ENCODE results near the gene CCDC12. TPM values are rescaled to one million over a fixed set of nuclear protein-coding genes. Genes with fewer than 3 reads are reported as not detected.

The CCDC12 gene
- total and polyA plus RNA-seq, 2 of the 13 experiments (the other 11 are each of a cell fraction or from before 2014, with no cell fraction given), result 30.1 to 49.5 TPM

DNA sequence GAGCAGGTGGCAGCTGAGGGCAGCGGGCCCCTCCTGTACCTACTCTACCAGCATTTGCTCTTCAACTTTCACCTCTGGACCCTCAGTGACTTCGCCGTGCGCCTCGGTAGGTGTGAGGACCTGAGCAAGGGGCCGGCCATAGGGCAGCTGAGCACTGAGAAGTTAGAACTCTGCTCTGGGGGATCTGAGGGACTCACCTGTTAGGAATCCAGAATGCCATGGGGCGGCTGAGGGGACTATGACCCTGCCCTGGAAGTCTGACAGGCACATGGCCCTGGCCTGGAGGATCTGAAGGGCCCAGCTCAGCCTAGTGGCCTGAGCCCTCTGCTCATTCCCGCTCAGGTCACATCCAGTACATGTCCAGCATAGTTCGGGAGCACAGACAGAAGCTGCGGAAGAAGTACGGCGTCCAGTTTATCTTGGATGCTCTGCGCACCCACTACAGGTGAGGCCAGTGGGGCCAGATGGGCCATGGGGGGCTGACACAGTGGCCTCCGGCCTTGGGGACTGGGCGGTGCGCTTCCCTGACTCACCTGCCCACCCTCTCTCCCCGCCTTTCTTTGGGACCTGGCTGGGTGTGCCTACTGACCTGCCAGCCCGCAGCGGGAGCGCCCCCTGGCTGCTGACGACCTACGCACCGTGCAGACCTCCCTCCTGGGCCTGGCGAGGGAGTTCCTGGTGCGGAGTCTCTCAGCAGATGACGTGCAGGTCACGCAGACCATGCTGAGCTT lies 21.7 kb upstream of the CCDC12 start:
- ATAC-seq, result peak; percentile 86
- H4K20me1 ChIP-seq (ENCODE audit: insufficient read depth, low read length), result no peaks in the 10 kb centered on the region
- H3K27ac ChIP-seq (ENCODE audit: extremely low read length, insufficient read depth, low read length), result no peak overlapping the region
- H3K9me3 ChIP-seq (ENCODE audit: low read length), result no peaks in the 10 kb centered on the region
- no peak overlapping the region for H3K4me2 ChIP-seq (ENCODE audit: low read depth, low read length)
- H3K4me1 ChIP-seq (ENCODE audit: insufficient read depth, low read length), result peaks cover 12% of the 10 kb centered on the region
- peak; percentile 47 for DNase-seq (ENCODE audit: low spot score)
- in situ Hi-C loops (cut with HindIII; ENCODE audit: extremely low pct_ligation_motif_present, low pct_unique_long_range_greater_than_20kb) (no loop called here), intact Hi-C loops (cut with micrococcal nuclease; ENCODE audit: unreplicated experiment) (no loop called here)
- no peak overlapping the region for H3K4me3 ChIP-seq (replicated peaks in 1 of 3; ENCODE audit: insufficient read depth in 1 of 3, low read depth in 2 of 3, low read length in 3 of 3)
- no peak overlapping the region for H2AFZ ChIP-seq (ENCODE audit: low read length)
- WGBS (ENCODE audit: low lambda C conversion rate), result 72% methylated on average over 17 of the region's 27 CpGs
- POLR2A ChIA-PET, result no interaction called here
- no peaks in the 10 kb centered on the region for H3K27me3 ChIP-seq (ENCODE audit: control insufficient read depth in 1 of 2, insufficient read depth in 2 of 2, low read length in 2 of 2)
- peaks cover 3 to 6% of the 10 kb centered on the region in 2 experiments; a peak in 2 of 5 replicates for H3K36me3 ChIP-seq (replicated peaks in 1 of 2; ENCODE audit: control insufficient read depth in 1 of 2, insufficient read depth in 2 of 2, low read length in 2 of 2)
- FAIRE-seq, result peak; percentile 36
- H3K79me2 ChIP-seq (ENCODE audit: insufficient read depth, low read length), result no peaks in the 10 kb centered on the region
- CTCF ChIA-PET (ENCODE audit: low intra/inter-chr PET ratio, low total read pairs), result interaction anchor here (0.8 to 2.0 kb wide), 3 partner anchors 31 to 293 kb away, joined by 4 to 27 read pairs (median 5); no protein-coding TSS in a partner anchor
- no peak overlapping the region for H3K9ac ChIP-seq (ENCODE audit: insufficient read depth, low read depth, low read length)
- BruUV-seq (replicated peaks), result no TSS peak
- TF ChIP-seq JARID2 (CRISPR knock-in tag; IDR thresholded peaks at IDR 0.05; ENCODE audit: insufficient replicate concordance) (peak; percentile 72), ZSCAN29 (CRISPR knock-in tag; conservative IDR thresholded peaks at IDR 0.05) (0 out of 2 replicates have a peak, but pooled peaks have one; percentile 43), ZNF776 (CRISPR knock-in tag; IDR thresholded peaks at IDR 0.05) (no peak; the same call in 1 of the 2 replicates), SALL1 (CRISPR knock-in tag; IDR thresholded peaks at IDR 0.05) (peak; percentile 67; the same call in 1 of the 2 replicates), ZNF121 (CRISPR knock-in tag; IDR thresholded peaks at IDR 0.05) (0 out of 2 replicates have a peak, but pooled peaks have one; percentile 19), ZBTB21 (CRISPR knock-in tag; IDR thresholded peaks at IDR 0.05) (no peak), SPEN (CRISPR knock-in tag; IDR thresholded peaks at IDR 0.05; ENCODE audit: low read depth) (0 out of 2 replicates have a peak, but pooled peaks have one; percentile 30), BRCA1 (CRISPR knock-in tag; IDR thresholded peaks at IDR 0.05) (0 out of 2 replicates have a peak, but pooled peaks have one; percentile 34), TBP (CRISPR knock-in tag; IDR thresholded peaks at IDR 0.05) (no peak), ZNF547 (CRISPR knock-in tag; IDR thresholded peaks at IDR 0.05) (0 out of 2 replicates have a peak, but pooled peaks have one; percentile 26), KDM2A (CRISPR knock-in tag; IDR thresholded peaks at IDR 0.05; ENCODE audit: borderline replicate concordance, low read depth) (peak; percentile 77; the same call in 1 of the 2 replicates), RARA (CRISPR knock-in tag; IDR thresholded peaks at IDR 0.05) (0 out of 2 replicates have a peak, but pooled peaks have one; percentile 26), ZKSCAN8 (CRISPR knock-in tag; IDR thresholded peaks at IDR 0.05; ENCODE audit: borderline replicate concordance) (peak; percentile 35; the same call in 1 of the 2 replicates), ZNF136 (CRISPR knock-in tag; IDR thresholded peaks at IDR 0.05; ENCODE audit: low read depth) (peak; percentile 64; the same call in 1 of the 2 replicates), ZNF883 (CRISPR knock-in tag; IDR thresholded peaks at IDR 0.05; ENCODE audit: not compliant biosample characterization) (peak; percentile 82), MIER3 (CRISPR knock-in tag; IDR thresholded peaks at IDR 0.05; ENCODE audit: borderline replicate concordance) (0 out of 2 replicates have a peak, but pooled peaks have one; percentile 25)
- TF ChIP-seq, protein P1, sequence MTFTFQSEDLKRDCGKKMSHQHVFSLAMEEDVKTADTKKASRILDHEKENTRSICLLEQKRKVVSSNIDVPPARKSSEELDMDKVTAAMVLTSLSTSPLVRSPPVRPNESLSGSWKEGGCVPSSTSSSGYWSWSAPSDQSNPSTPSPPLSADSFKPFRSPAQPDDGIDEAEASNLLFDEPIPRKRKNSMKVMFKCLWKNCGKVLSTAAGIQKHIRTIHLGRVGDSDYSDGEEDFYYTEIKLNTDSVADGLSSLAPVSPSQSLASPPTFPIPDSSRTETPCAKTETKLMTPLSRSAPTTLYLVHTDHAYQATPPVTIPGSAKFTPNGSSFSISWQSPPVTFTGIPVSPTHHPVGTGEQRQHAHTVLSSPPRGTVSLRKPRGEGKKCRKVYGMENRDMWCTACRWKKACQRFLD (CRISPR knock-in tag; IDR thresholded peaks at IDR 0.05; ENCODE audit: borderline replicate concordance), result no peak
- TF ChIP-seq, protein P2, sequence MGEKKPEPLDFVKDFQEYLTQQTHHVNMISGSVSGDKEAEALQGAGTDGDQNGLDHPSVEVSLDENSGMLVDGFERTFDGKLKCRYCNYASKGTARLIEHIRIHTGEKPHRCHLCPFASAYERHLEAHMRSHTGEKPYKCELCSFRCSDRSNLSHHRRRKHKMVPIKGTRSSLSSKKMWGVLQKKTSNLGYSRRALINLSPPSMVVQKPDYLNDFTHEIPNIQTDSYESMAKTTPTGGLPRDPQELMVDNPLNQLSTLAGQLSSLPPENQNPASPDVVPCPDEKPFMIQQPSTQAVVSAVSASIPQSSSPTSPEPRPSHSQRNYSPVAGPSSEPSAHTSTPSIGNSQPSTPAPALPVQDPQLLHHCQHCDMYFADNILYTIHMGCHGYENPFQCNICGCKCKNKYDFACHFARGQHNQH (CRISPR knock-in tag; IDR thresholded peaks at IDR 0.05), result 0 out of 2 replicates have a peak, but pooled peaks have one; percentile 42
- TF ChIP-seq, protein P3, sequence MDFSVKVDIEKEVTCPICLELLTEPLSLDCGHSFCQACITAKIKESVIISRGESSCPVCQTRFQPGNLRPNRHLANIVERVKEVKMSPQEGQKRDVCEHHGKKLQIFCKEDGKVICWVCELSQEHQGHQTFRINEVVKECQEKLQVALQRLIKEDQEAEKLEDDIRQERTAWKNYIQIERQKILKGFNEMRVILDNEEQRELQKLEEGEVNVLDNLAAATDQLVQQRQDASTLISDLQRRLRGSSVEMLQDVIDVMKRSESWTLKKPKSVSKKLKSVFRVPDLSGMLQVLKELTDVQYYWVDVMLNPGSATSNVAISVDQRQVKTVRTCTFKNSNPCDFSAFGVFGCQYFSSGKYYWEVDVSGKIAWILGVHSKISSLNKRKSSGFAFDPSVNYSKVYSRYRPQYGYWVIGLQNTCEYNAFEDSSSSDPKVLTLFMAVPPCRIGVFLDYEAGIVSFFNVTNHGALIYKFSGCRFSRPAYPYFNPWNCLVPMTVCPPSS (IDR thresholded peaks at IDR 0.05), result no peak
